Liver (tissue), 9 donors: ENCODE results near the gene TANGO6. TPM values are rescaled to one million over a fixed set of nuclear protein-coding genes. Genes with fewer than 3 reads are reported as not detected.

Experiments
- DNase-seq: peaks from one replicate; pipeline ENCODE4 v3.0.0-alpha.2; 2017; ENCODE audit warnings: low spot score
- H3K27ac ChIP-seq, 2 donors: one replicate each; pipeline ENCODE4 v1.7.0; 2013; ENCODE audit warnings: inconsistent platforms in 2 of 2, low read length in 2 of 2, control low read depth in 1 of 2, low read depth in 1 of 2, mild to moderate bottlenecking in 1 of 2
- H3K27me3 ChIP-seq, 4 donors: one replicate each; pipeline versions ENCODE4 v1.6.1 to v1.7.0; 2013; ENCODE audit warnings: low read length in 3 of 4, inconsistent platforms in 1 of 4, mild to moderate bottlenecking in 1 of 4, moderate library complexity in 1 of 4; ENCODE audit not compliant: control insufficient read depth in 4 of 4, insufficient read depth in 4 of 4
- H3K36me3 ChIP-seq, 4 donors: one replicate each; pipeline versions ENCODE4 v1.6.1 to v1.7.0; 2013; ENCODE audit warnings: low read length in 3 of 4, mild to moderate bottlenecking in 3 of 4, low read depth in 1 of 4, moderate library complexity in 1 of 4; ENCODE audit not compliant: control insufficient read depth in 4 of 4, insufficient read depth in 3 of 4
- H3K4me1 ChIP-seq, 4 donors: one replicate each; pipeline versions ENCODE4 v1.6.1 to v1.7.0; 2013; ENCODE audit warnings: low read length in 3 of 4, mild to moderate bottlenecking in 3 of 4, moderate library complexity in 1 of 4; ENCODE audit not compliant: control insufficient read depth in 4 of 4, insufficient read depth in 4 of 4
- H3K4me3 ChIP-seq, 3 donors: one replicate each; pipeline versions ENCODE4 v1.6.1 to v1.7.0; 2013; ENCODE audit warnings: low read length in 3 of 3, control low read depth in 1 of 3, low read depth in 1 of 3, mild to moderate bottlenecking in 1 of 3
- H3K9ac ChIP-seq, 2 donors: one replicate each; pipeline ENCODE4 v1.7.0; 2013; ENCODE audit warnings: low read length in 2 of 2, mild to moderate bottlenecking in 2 of 2, moderate library complexity in 2 of 2, control low read depth in 1 of 2, low read depth in 1 of 2
- H3K9me3 ChIP-seq, 4 donors: one replicate each; pipeline versions ENCODE4 v1.6.1 to v1.7.0; 2013; ENCODE audit warnings: low read length in 3 of 4; ENCODE audit not compliant: control insufficient read depth in 4 of 4
- ATF3 ChIP-seq: IDR thresholded peaks from 2 replicates; pipeline ENCODE4 v1.6.1; 2016; ENCODE audit warnings: antibody characterized with exemption
- EGR1 ChIP-seq, 2 donors: IDR thresholded peaks; 2 replicates each; pipeline ENCODE4 v1.6.1; 2016 to 2018; ENCODE audit warnings: antibody characterized with exemption in 2 of 2, low read depth in 2 of 2
- FOXA1 ChIP-seq: IDR thresholded peaks from 2 replicates; pipeline ENCODE4 v1.6.1; 2016; ENCODE audit warnings: antibody characterized with exemption
- FOXA2 ChIP-seq: IDR thresholded peaks from 2 replicates; pipeline ENCODE4 v1.6.1; 2016; ENCODE audit warnings: antibody characterized with exemption
- GABPA ChIP-seq, 2 donors: IDR thresholded peaks in 1 of 2; conservative IDR thresholded peaks in 1 of 2; 2 replicates each; pipeline ENCODE4 v1.6.1; 2016; ENCODE audit warnings: antibody characterized with exemption in 2 of 2, mild to moderate bottlenecking in 1 of 2, moderate library complexity in 1 of 2
- HNF4A ChIP-seq, 2 donors: conservative IDR thresholded peaks; 2 replicates each; pipeline ENCODE4 v1.6.1; 2016; ENCODE audit warnings: antibody characterized with exemption in 2 of 2, mild to moderate bottlenecking in 2 of 2
- HNF4G ChIP-seq: IDR thresholded peaks from 2 replicates; pipeline ENCODE4 v1.6.1; 2016; ENCODE audit warnings: antibody characterized with exemption
- JUND ChIP-seq, 2 donors: IDR thresholded peaks; 2 replicates each; pipeline ENCODE4 v1.6.1; 2016; ENCODE audit warnings: antibody characterized with exemption in 2 of 2
- MAX ChIP-seq: IDR thresholded peaks from 2 replicates; pipeline ENCODE4 v1.6.1; 2016; ENCODE audit warnings: antibody characterized with exemption
- NR2F2 ChIP-seq: IDR thresholded peaks from 2 replicates; pipeline ENCODE4 v1.6.1; 2016; ENCODE audit warnings: antibody characterized with exemption
- RAD21 ChIP-seq, 2 donors: IDR thresholded peaks; 2 replicates each; pipeline ENCODE4 v1.6.1; 2016; ENCODE audit warnings: antibody characterized with exemption in 2 of 2, mild to moderate bottlenecking in 2 of 2
- REST ChIP-seq: IDR thresholded peaks from 2 replicates; pipeline ENCODE4 v1.6.1; 2016; ENCODE audit warnings: antibody characterized with exemption, mild to moderate bottlenecking
- RXRA ChIP-seq, 2 donors: IDR thresholded peaks; 2 replicates each; pipeline ENCODE4 v1.6.1; 2017 to 2018; ENCODE audit warnings: antibody characterized with exemption in 2 of 2, mild to moderate bottlenecking in 1 of 2
- TAF1 ChIP-seq: conservative IDR thresholded peaks from 2 replicates; pipeline ENCODE4 v1.6.1; 2016; ENCODE audit warnings: antibody characterized with exemption, mild to moderate bottlenecking
- YY1 ChIP-seq: IDR thresholded peaks from 2 replicates; pipeline ENCODE4 v1.6.1; 2016; ENCODE audit warnings: antibody characterized with exemption, mild to moderate bottlenecking
- ZBTB33 ChIP-seq: IDR thresholded peaks from 2 replicates; pipeline ENCODE4 v1.6.1; 2016; ENCODE audit warnings: antibody characterized with exemption
- WGBS: extraction: QIAGEN DNeasy Blood & Tissue Kit; methylation state at CpG from one replicate; pipeline ENCODE4 v1.1.7; 2013; 5-methylcytosine and 5-hydroxymethylcytosine counted together
- polyA plus RNA-seq, 2 donors: library from polyadenylated mRNA; stranded (reverse) in 1 of 2; unstranded in 1 of 2; fragments of 200-250 nt in 1 of 2; fragments of >200 nt in 1 of 2; fragmentation: Nextera tagmentation in 1 of 2; extraction: Ambion mirVana in 1 of 2; gene quantifications; one replicate each; pipeline versions ENCODE4 v1.2.1 to v1.2.3, GENCODE V29; 2013 to 2015
- total RNA-seq, 2 donors: library from RNA; depleted of rRNA; stranded (reverse); fragments of >200 nt; gene quantifications; one replicate each; pipeline ENCODE4 v1.2.3, GENCODE V29; 2014
- TF ChIP-seq, protein P1 (sequence below): fragments of 150-350 bp; IDR thresholded peaks from 2 replicates; pipeline ENCODE4 v1.5.1; 2017; ENCODE audit warnings: improper control_type of control experiment, low read depth, low read length; ENCODE audit not compliant: missing input control
- donor health status: healthy.
- donor health status: healthy.
- donor health status: healthy.
- donor health status: healthy.
- donor health status: healthy.

Gene TANGO6
- total and polyA plus RNA-seq, 4 donors = 6.8 to 40.6 (median 10.5) TPM

DNA sequence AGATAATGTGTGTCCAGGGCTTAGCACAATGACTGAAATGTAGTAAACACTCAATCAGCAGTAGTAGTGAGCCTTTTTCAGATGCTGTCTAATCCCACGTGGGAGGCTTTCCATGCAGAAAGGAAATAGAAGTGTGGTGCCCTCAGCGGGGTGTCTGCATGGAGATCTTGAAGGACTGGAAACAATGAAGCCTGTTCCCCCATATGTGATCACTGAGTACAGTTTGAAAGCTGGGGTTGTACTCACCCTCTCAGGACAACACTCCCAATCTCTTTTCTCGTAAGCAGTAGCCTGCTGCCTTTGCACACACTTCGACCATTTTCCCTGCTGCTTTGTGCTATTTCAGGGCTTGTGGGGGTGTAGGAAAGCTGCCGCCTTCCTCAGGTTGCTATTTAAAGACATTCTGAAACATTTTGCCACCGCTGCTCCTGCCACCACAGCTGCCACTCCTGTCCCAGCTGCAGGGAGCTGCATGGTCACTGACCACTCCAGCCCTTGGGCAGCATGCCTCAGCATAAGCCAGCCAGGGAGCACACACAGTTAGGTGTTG lies 221.5 kb downstream of the TANGO6 start:
- TF ChIP-seq, protein P1, sequence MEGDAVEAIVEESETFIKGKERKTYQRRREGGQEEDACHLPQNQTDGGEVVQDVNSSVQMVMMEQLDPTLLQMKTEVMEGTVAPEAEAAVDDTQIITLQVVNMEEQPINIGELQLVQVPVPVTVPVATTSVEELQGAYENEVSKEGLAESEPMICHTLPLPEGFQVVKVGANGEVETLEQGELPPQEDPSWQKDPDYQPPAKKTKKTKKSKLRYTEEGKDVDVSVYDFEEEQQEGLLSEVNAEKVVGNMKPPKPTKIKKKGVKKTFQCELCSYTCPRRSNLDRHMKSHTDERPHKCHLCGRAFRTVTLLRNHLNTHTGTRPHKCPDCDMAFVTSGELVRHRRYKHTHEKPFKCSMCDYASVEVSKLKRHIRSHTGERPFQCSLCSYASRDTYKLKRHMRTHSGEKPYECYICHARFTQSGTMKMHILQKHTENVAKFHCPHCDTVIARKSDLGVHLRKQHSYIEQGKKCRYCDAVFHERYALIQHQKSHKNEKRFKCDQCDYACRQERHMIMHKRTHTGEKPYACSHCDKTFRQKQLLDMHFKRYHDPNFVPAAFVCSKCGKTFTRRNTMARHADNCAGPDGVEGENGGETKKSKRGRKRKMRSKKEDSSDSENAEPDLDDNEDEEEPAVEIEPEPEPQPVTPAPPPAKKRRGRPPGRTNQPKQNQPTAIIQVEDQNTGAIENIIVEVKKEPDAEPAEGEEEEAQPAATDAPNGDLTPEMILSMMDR = no peak
- TF ChIP-seq FOXA2 (no peak), JUND (IDR thresholded peaks at IDR 0.05) (no peak), RAD21 (IDR thresholded peaks at IDR 0.05) (no peak), REST (no peak), HNF4A (conservative IDR thresholded peaks at IDR 0.05) (no peak), NR2F2 (no peak), YY1 (no peak), GABPA (IDR thresholded peaks at IDR 0.05 in 1 of 2, conservative IDR thresholded peaks at IDR 0.05 in 1 of 2) (no peak), ZBTB33 (no peak), RXRA (IDR thresholded peaks at IDR 0.05) (no peak), MAX (no peak)
- H3K9me3 ChIP-seq = no peaks in the 10 kb centered on the region
- no peaks in the 10 kb centered on the region for H3K4me1 ChIP-seq
- 87% methylated on average over 6 of the region's 6 CpGs for WGBS
- H3K36me3 ChIP-seq = peaks cover 0 to 6% (median 2%) of the 10 kb centered on the region in 4 donors
- DNase-seq = no peak
- no peak overlapping the region for H3K4me3 ChIP-seq
- no peak overlapping the region for H3K9ac ChIP-seq
- no peaks in the 10 kb centered on the region for H3K27me3 ChIP-seq
- no peak overlapping the region for H3K27ac ChIP-seq

DNA sequence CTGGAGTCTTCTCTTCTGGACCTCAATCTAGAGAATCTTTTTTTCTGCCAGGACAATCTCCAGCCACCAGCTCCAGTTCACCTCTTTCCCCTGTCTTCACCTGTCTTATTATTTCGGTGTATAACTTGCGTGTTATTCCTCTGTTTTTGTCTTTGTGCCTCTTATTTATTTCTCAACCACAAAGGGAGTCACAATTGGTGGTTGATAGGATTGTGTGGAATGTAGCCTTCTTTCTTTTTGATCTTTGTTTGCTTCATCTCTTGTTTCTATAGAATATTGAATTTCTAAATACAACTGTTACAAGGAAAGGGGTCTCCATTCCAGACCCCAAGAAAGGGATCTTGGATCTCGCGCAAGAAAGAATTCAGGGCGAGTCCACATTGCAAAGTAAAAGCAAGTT lies 226.2 kb downstream of the TANGO6 start:
- Histone ChIP-seq H3K27ac (no peak overlapping the region), H3K4me1 (no peaks in the 10 kb centered on the region), H3K9me3 (no peaks in the 10 kb centered on the region), H3K4me3 (no peak overlapping the region), H3K27me3 (no peaks in the 10 kb centered on the region), H3K36me3 (peaks cover 0 to 3% (median 0%) of the 10 kb centered on the region in 4 donors), H3K9ac (no peak overlapping the region)
- DNase-seq = no peak
- 97% methylated on average over 5 of the region's 5 CpGs for WGBS
- TF ChIP-seq TAF1 (no peak), HNF4A (conservative IDR thresholded peaks at IDR 0.05) (no peak), MAX (no peak), EGR1 (IDR thresholded peaks at IDR 0.05; ENCODE audit: low read depth in 2 of 2) (no peak), ATF3 (no peak), RAD21 (IDR thresholded peaks at IDR 0.05) (no peak), ZBTB33 (no peak), RXRA (IDR thresholded peaks at IDR 0.05) (no peak), JUND (IDR thresholded peaks at IDR 0.05) (no peak), HNF4G (no peak), FOXA1 (no peak), NR2F2 (no peak)
- TF ChIP-seq, protein P1 = no peak
